GM10266 (cell line): ENCODE measurements around the gene ARRB2.

Source experiments
- DNase-seq: peaks from one replicate; pipeline ENCODE4 v3.0.0; 2012; ENCODE audit errors: extremely low spot score
- TF ChIP-seq, protein P1 (sequence below): IDR thresholded peaks from 2 replicates; pipeline ENCODE4 v1.5.1; 2012; ENCODE audit warnings: mild to moderate bottlenecking, low read depth; ENCODE audit not compliant: control insufficient read depth, insufficient read depth; ENCODE audit errors: missing control alignments

The ARRB2 gene

DNA sequence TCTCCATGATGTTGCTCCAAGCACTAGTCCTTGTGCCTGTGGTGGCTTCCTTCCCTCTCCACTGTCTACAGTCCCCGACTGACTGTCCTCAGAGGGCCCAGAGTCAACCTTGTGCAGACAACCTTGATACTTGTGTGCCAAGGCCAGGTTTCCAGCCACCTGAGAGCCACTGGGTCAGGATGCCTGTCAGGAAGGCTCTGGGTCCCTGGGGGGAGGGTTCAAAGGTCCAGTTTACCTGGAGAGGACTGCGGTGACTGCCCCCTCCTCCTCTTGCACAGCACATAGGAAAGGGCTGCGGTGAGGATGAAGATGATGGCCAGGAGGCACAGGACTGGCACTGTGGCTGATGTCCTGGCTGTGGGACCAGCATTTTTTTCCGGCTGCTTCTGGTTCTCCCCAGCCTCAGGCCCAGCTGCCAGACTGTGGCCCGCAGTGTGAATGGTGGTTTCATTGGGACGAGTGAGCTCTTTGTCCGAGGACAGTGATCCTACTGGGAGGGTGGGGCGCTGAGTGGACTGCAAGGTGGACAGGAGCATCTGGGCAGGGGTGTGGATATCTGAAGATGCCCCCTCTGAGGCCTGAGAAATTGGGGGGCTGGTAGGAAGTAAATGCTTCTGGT is 24.5 kb downstream of the ARRB2 start:
- DNase-seq, result no peak
- TF ChIP-seq, protein P1, sequence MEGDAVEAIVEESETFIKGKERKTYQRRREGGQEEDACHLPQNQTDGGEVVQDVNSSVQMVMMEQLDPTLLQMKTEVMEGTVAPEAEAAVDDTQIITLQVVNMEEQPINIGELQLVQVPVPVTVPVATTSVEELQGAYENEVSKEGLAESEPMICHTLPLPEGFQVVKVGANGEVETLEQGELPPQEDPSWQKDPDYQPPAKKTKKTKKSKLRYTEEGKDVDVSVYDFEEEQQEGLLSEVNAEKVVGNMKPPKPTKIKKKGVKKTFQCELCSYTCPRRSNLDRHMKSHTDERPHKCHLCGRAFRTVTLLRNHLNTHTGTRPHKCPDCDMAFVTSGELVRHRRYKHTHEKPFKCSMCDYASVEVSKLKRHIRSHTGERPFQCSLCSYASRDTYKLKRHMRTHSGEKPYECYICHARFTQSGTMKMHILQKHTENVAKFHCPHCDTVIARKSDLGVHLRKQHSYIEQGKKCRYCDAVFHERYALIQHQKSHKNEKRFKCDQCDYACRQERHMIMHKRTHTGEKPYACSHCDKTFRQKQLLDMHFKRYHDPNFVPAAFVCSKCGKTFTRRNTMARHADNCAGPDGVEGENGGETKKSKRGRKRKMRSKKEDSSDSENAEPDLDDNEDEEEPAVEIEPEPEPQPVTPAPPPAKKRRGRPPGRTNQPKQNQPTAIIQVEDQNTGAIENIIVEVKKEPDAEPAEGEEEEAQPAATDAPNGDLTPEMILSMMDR, result no peak

DNA sequence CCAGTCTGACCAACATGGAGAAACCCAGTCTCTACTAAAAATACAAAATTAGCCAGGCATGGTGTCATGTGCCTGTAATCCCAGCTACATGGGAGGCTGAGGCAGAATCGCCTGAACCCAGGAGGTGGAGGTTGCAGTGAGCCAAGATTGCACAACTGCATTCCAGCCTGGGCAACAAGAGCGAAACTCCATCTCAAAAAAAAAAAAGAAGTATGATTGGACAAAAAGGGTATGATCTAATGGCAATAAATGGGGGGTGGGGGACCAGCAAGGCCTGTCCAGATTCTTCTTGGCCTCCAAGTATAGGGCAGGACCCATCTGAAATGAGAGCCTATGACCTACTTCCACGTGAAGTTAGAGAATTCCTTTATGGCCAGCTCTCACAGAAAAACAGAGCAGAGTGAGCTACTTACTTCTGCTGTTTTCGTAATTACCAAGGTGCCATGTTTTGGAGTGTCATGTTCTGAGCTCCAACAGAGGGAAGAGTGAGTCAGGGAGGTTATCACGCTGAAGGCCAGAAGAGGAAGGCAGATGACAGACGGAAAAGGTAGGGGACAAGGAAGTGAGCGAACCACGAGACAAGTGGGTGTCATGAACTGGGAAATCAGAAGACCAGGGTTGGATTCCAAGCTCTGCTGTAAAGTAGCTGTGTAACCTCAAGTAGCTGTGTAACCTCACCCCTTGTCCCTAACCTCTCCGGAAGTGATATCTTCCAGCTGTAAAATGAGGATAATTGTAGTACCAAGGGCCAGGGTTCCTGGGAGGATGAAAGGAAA is 25.6 kb downstream of the ARRB2 start:
- DNase-seq, result no peak

DNA sequence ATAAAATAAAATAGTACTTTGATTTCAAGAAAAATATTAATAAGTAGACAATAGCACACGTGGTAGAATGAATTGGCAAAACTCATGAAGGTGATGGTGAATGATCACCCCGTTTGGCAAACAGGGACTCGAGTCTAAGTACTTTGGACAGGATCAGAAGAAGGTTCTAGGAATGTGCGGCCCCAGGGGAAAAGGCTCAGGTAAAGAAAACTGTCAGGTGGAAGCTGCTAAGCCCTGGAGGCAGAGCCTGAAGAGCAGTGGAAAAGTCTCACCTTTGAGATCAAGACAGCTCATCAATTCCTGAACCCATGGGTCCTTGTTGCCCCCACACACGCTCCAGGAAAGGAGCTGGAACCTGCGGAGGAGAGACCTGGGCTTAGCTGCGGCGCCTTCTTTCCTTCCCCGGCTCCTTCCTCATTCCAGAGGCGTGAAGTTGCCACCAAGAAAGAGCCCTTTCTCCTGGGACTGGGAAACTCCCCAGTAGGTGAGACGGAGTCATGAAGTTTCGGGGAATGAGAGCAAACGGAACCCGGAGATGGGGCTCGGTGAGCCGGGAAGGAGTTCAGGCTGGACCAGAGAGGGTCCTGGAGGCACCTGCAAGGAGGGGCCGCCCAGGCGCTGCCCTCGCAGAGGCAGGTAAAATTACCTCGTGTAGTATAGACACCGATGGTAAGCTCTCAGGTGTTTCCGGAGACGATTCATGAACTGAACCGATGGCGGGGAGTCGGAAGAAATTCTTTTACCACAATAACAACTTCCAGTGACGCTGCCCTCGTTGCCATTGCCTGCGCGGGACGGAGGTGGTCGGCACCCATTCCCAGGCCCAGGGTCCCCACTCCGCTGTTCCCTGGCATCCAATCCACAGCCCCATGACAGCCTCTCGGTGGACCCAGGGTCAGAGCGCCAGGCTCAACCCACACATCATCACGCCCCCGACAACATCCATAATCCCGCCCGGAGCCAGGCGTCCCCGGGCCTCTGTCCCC is 28.0 kb downstream of the ARRB2 start:
- peak; percentile 45 for DNase-seq
- TF ChIP-seq, protein P1, result no peak

More for the DNA sequence above, 25.6 kb downstream of the ARRB2 start:
- TF ChIP-seq, protein P1, result no peak

DNA sequence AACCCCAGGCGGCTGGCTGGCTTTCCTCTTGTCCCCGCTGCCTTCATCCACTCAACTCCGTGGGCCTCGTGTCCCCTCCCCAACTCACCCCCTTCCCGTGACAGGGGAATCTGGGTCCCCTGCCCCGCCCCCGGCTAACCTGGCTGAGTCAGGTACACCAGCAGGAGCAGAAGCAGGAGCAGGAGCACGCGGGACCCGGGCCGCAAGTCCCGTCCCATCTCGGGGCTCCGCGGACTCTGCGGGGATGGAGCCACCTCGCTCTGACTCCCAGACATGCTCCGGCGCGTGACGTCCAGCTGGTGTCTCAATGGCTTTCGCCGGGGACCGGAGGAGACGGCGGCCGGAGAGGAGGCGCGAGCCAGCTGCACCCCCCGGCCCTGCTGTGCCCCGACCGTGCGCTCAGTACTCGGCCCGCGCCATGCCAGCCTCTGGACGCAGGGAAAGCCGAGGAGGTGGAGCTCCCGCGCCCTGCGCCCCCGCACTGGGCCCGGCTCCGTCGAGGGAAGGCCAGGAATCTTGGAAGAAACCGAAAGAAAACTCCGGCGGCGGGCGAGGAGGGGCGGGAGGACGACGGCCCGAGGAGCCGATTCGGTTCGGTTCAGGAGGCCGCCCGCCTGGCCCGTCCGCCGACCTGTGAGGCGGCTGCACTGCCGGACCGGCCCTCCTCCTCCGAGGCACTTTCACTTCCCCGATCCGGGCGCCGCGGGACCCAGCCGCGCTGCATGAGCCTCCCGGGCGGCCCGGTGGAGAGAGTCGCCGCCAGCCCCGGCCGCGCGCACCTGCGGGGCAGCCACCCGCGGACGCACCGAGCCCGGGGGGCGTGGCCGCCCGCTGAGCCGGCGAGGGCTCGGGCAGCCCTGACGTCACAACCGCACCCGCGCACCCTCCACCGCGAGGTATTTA is 28.9 kb downstream of the ARRB2 start, which contains the start of the genes CXCL16 and ZMYND15:
Gene CXCL16 (minus strand): TSS at position 807 of the 903 bp plus-strand sequence. CDS start 589 bp downstream, at position 218.
Gene ZMYND15 (plus strand): TSS at position 712 of the 903 bp plus-strand sequence. CDS start 716 bp downstream, outside the sequence.
- TF ChIP-seq, protein P1, result no peak
- peak; percentile 87 for DNase-seq

DNA sequence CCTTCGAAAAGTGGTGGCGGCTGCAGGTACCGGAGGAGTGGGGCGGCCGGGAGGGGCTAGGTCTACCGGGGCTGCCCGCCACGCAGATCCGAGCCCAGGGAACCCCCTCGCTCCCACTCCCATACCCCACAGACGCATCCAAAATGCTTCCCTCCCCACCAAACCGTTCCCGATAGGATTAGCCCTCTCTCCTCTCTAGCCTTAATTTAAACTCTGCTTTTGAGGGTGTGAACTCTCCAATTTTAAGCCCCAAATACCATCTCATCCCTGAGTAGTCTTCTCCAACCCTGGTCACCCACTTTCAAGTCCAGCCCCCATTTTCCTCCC is 29.6 kb downstream of the ARRB2 start:
- DNase-seq, result no peak
- TF ChIP-seq, protein P1, result no peak

DNA sequence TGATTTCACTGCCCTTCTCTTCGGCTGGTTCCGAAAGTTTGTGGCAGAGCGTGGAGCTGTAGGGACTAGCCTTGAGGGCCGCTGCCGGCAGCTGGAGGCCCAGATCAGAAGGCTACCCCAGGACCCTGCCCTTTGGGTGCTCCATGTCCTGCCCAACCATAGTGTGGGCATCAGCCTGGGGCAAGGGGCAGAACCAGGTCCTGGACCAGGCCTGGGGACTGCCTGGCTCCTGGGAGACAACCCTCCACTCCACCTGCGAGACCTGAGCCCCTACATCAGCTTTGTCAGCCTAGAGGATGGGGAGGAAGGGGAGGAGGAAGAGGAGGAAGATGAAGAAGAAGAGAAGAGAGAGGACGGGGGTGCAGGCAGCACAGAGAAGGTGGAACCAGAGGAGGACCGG is 30.2 kb downstream of the ARRB2 start:
- TF ChIP-seq, protein P1, result no peak
- DNase-seq, result peak; percentile 27
